ENCODE data around the gene WDR17.

WDR17 gene

GRCh38 chr4:176090115-176090514 lies 24.5 kb downstream of the WDR17 start:
- DNase-seq (ENCODE audit: low read depth) = no peak

- no peak for DNase-seq (ENCODE audit: low read depth)
These were observed 33.7 kb downstream of the WDR17 start for GRCh38 chr4:176099314-176099713.

- DNase-seq (ENCODE audit: low read depth) = no peak
These were observed 36.9 kb downstream of the WDR17 start for GRCh38 chr4:176102414-176103063.

- no peak for DNase-seq (ENCODE audit: low read depth)
These were observed 42.1 kb downstream of the WDR17 start for GRCh38 chr4:176107695-176108094.

GRCh38 chr4:176123710-176124407 lies 58.2 kb downstream of the WDR17 start:
- DNase-seq (ENCODE audit: low read depth) = no peak

- no peak for DNase-seq (ENCODE audit: low read depth)
These were observed 59.4 kb downstream of the WDR17 start for GRCh38 chr4:176125063-176125462.

GRCh38 chr4:176134670-176135069 lies 69.0 kb downstream of the WDR17 start:
- DNase-seq (ENCODE audit: low read depth) = no peak

- no peak for DNase-seq (ENCODE audit: low read depth)
These were observed 72.0 kb downstream of the WDR17 start for GRCh38 chr4:176137631-176138030.

- DNase-seq (ENCODE audit: low read depth) = no peak
These were observed 73.9 kb downstream of the WDR17 start for GRCh38 chr4:176139518-176139917.

GRCh38 chr4:176142253-176142652 lies 76.6 kb downstream of the WDR17 start:
- no peak for DNase-seq (ENCODE audit: low read depth)

GRCh38 chr4:176149680-176150355 lies 84.2 kb downstream of the WDR17 start:
- DNase-seq (ENCODE audit: low read depth) = no peak

- DNase-seq (ENCODE audit: low read depth) = no peak
These were observed 84.7 kb downstream of the WDR17 start for GRCh38 chr4:176150356-176150682.

GRCh38 chr4:176150704-176151103 lies 85.1 kb downstream of the WDR17 start:
- no peak for DNase-seq (ENCODE audit: low read depth)

GRCh38 chr4:176153124-176153523 lies 87.5 kb downstream of the WDR17 start:
- no peak for DNase-seq (ENCODE audit: low read depth)

GRCh38 chr4:176156656-176157055 lies 91.0 kb downstream of the WDR17 start:
- no peak for DNase-seq (ENCODE audit: low read depth)

- no peak for DNase-seq (ENCODE audit: low read depth)
These were observed 97.4 kb downstream of the WDR17 start for GRCh38 chr4:176163041-176163440.

- DNase-seq (ENCODE audit: low read depth) = no peak
These were observed 119.4 kb downstream of the WDR17 start for GRCh38 chr4:176185051-176185450.

- DNase-seq (ENCODE audit: low read depth) = no peak
These were observed 120.4 kb downstream of the WDR17 start for GRCh38 chr4:176186067-176186466.

- no peak for DNase-seq (ENCODE audit: low read depth)
These were observed 121.2 kb downstream of the WDR17 start for GRCh38 chr4:176186671-176187395.

GRCh38 chr4:176187624-176188023 lies 122.0 kb downstream of the WDR17 start:
- no peak for DNase-seq (ENCODE audit: low read depth)

- DNase-seq (ENCODE audit: low read depth) = no peak
These were observed 123.0 kb downstream of the WDR17 start for GRCh38 chr4:176188654-176189053.

- no peak for DNase-seq (ENCODE audit: low read depth)
These were observed 124.5 kb downstream of the WDR17 start for GRCh38 chr4:176189891-176190795.

All from activated T-cell treated with anti-CD3 and anti-CD28 coated beads for 24 hours (primary cell).